GM18907 (cell line): ENCODE results near the gene UQCRC1.
"Not testable (repeated sequence)": the region's sequence is repeated elsewhere in the genome, so short reads cannot be mapped to it uniquely, and the experiment has no call there.

Source experiments
- ATAC-seq: cut with Tn5 transposase; IDR thresholded peaks from one replicate; pipeline ENCODE4 v1.9.1; 2021; ENCODE audit warnings: mild to moderate bottlenecking, moderate library complexity; ENCODE audit not compliant: unreplicated experiment

UQCRC1 gene

DNA sequence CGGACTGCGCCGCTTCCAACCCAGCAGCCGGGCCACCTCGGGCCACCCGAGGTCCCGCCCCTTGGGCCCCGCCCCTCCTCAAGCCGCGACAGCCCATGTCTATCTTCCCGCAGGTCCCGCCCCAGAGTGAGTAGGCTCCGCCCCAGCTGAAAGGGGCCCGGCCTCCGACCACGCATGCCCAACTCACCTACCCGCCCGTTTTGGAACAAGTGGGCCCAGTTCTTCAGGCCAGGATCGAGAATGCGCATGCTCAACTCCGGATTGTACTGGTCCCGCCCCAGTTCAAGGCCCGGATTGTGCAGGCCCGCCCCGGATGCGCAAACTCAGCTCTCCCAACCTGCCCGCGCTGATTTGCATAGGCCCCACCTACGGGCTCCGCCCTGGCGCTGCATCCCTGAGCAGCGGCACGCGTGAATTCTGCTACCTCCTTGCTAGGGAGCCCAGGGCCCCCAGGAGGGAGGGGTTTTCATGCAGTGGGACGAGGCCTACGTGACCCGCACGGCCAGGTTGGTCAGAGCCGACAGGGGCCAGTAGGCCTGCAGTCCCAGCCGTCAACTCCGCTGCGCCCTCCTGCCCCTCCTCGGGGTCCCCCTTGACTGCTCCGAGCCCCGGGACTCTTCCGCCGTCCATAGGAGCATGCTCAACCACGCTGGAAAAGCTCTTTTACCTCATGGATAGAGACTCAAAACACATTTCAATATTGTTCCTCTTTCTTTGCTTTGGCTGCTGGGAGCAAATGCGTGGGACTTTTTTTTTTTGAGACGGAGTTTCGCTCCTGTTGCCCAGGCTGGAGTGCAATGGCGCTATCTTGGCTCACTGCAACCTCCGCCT lies 52.4 kb downstream of the UQCRC1 start, which contains the start of gene PFKFB4:
TSS of gene PFKFB4 (minus strand) at position 8 of the 831 bp plus-strand sequence. CDS start 26 bp downstream, outside the sequence.
- peak; percentile 86 for ATAC-seq

DNA sequence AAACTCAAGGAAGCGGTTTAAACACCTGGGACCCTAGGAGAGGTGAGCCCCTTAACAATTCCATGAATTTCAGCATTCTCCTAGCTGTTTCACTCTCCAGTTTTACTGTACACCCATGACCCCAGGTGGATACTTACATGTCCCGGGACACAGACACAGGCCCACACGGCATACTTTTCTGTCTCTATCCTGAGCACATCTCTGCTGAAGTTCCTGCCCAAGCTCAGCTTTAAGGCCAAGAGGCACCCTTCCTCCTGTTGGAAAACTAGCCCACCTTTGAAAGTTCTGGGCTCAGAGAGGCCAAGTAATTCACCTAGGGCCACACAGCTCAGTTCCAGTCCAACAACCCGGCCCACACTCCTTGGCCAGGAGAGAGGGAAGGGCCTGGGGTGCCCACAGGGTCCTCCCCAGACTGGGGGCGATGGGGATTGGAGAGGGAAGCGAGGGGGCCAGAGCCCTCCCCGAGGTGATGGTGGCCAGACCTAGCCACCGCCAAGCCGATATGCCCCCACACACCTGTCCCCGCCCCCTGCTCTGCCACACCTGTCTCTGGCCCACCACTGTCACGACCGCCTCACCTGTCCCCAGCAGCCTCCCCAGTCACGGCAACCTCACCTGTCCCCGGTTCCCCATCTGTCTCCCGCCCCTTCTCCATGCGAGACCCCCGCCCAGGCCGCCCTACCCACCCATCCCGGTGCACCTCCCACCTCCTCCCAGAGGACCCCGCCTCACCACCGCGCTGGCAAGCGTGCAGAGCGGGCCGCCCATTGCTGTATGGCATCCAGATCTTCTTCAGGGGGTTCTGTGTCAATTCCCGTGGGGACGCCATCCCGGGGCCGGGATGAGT lies 53.3 kb downstream of the UQCRC1 start:
- ATAC-seq: no peak

DNA sequence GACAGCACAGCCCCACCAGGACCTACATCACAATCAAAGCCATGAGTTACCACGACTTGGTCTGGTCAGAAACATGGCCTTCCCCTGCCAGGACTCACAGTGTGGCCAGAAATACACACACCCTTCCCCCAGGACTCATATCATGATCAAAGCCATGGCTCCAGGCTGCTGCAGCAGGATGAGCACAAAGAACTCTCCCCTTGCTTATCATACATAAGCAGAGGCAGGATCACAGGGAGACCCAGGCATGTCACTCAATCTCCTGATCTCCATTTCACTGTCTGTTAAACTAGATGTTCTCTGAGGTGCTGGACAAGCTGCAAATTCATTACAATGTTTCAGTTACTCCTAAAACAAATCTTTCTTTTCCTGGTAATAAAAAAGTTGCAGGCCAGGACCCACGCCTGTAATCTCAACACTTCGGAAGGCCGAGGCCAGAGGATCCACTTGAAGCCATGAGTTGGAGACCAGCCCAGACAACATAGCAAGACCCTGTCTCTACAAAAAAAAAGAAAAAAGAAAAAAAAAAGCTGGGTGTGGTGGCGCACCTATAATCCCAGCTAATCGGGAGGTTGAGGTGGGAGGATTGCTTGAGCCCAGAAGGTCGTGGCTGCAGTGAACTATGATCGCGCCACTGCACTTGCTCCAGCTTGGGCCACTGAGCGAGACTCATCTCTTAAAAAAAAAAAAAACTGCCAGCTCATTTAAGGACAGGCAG lies 54.1 kb downstream of the UQCRC1 start:
- no peak for ATAC-seq

DNA sequence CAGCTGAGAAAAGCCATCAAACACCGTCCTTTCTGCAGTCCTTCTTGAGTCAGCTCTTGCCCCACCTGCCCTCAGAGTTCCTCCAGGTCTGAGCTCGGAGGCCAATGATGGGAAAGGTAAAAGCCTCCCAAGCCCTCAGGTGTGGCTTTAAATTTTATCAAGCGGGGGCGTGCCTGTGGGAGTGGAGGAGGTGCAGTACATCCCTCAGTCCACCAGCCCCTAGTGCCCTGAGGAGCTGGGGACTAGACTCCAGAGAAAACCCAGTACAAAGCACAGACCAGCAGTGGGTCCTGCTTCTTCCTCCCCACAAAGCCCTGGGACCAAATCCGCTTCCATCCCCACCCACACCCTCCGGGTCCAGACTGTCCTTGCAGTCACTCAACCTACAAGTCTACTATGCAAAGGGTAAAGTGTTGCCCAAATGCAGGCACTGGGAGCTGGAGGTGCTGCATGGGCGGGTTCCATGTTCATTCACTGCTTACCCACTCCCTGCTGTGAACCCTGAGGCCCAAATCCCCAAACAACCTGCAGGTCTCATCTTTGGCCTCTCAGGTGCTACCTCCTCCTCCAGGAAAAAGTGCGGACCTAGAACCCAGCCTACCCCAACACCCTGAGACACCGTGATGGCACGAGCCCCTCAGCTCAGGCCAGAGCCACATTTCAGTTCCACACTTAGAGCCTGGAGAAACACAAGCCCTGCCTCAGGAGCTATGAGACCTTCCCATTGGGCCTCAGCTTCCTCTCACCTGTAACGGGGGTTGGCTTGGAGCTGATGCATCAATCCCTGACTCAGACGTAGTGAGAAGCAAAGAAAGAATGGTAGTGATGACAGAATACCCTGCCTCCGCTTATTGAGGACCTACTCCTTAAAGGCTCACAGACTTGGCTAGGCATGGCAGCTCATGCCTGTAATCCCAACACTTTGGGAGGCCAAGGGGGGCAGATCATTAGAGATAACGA lies 55.3 kb downstream of the UQCRC1 start:
- no peak for ATAC-seq

DNA sequence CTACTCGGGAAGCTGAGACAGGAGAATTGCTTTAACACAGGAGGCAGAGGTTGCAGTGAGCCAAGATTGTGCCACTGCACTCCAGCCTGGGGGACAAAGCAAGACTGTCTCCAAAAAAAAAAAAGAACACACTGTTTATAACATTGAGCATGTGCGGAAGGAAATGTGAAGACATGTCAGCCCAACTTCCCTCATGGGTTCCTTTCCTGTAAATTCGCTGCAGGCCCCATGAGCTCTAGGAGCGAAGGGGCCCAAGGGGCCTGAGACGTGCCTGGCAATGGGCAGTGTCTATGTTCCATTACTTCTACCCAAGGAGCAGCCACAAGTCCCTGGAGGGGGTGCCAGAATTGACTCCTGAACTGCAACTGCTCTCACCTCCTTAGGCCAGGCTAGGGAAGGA lies 56.1 kb downstream of the UQCRC1 start:
- ATAC-seq: no peak

DNA sequence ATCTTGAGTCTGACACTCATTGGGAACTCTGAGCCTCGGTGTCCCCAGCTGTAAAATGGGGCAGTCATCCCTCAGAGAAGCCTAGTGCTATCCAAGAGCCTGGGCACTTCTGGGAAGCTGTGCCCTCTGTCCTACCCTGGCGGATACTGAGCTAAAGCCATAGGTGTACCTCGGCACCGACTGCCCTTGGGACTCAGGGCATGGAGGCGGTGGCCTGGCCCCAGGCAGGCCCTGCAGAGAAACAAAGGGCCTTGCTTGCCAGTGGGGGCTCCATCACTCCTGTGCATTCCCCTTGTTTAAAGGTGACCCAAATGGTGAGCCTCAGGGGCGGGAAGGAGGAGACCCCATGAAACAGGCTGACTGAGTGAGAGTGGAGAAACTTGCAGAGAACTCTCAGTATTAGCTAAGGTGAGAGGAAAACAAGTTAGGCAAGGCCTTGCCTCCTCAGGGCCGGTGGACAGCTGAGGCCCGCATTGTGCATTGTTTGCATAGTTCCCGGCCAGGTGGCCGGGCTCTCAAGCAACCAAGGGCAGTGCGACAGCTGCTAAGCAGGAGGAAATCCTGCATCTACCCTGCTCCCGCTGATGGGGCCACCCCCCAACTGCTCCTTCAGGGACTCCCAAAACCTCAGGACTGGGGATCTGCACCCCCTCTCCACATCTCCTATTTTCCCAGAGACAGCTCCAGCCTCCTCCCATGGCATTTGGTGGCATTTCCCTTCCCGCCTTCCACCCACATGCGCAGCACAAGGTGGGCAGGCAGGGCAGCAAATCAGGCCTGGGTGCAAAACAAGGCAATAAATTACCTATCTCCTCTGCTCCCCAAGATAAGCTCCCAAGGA lies 57.1 kb downstream of the UQCRC1 start:
- no peak for ATAC-seq

DNA sequence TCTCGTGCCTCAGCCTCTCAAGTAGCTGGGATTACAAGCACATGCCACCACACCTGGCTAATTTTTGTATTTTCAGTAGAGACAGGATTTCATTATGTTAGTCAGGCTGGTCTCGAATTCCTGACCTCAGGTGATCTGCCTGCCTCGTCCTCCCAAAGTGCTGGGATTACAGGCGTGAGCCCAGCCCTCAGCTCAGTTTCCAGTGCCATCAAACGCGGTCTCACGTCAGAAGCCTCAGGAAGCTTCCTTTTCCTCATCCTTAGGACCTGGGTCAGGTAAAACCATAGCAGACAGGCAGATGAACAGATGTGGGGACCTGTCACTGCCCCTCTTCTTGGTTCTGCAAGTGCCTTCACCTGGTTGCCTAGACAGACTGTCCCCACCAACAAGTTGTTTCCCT lies 57.8 kb downstream of the UQCRC1 start:
- not testable (repeated sequence) for ATAC-seq
